Stimulated activated CD8-positive, alpha-beta memory T cell treated with anti-CD3 and anti-CD28 coated beads, Interleukin-12 subunit alpha, Interleukin-12 subunit beta, amount 100 ng/mL, for 24 hours (primary cell): ENCODE measurements around the gene GFOD2.

Source experiments
- DNase-seq: peaks from one replicate; pipeline ENCODE4 v3.0.0-alpha.2; 2020; ENCODE audit errors: extremely low read depth

GFOD2 gene

DNA sequence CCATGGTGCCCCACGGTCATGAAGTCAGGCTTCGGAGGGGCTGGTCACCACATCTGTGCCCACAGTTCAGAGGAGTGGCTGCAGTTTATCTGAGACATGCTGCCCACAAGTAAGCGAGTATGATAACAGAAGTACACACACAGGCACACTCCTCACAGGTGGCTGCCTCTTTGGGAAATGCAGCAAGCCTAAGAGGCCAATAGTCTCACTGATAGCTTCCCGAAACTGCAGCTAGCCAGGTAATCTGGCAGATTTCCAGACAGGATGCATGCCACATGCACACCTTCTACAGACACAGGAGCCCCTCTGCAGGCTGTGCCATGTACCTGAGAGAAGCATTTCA is 12.6 kb upstream of the GFOD2 start:
- DNase-seq = no peak

DNA sequence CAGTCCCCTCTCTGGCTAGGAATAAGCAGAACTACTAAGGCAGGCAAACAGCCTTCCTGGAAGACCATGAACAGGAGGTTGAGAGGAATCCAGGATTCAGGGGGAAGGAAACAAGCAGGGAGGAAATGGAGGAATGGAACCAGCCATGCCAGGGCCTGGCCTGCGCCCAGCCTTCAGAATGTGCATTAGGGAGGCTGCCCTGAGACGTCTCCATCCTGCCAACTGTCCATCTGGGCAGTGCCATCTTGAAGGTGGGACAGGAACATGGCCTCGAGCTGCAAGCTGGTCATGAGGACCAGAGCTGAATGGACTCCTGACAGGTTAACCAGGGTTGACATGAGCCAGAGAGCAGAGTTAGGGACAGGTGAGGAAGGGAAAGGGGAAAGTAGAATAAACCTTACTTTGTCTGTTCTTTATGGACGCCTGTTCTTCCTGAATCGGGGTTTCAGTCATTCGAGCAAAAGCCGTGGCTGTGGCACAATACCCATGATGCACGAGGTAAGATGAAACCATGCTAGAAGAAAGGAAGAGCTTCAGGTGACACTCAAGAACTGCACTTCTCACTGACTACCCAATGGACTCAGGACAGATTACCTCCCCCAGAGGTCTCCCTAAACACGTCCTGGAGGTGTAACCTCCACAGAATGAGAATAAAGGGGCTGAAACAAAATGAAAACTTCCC is 12.1 kb upstream of the GFOD2 start:
- DNase-seq = no peak

DNA sequence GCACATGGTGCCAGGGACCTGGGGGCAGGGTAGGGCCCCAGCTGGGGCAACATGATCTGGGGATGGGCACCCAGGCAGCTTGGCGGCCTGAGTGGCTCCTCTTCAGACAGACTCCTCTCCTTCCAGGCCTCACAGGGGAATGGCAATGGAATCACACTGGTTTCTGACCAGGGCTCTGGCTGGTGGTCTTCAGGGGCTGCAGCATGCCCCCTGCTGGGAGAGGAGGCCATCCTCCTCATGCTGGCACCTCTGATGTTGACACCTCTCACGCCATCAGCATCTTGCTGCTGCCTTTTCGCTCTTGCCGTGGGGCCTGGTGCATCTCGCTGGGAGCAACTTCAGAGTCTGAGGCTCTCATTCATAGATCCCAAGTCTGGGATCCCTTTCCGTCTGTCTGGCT is 11.2 kb upstream of the GFOD2 start:
- no peak for DNase-seq

DNA sequence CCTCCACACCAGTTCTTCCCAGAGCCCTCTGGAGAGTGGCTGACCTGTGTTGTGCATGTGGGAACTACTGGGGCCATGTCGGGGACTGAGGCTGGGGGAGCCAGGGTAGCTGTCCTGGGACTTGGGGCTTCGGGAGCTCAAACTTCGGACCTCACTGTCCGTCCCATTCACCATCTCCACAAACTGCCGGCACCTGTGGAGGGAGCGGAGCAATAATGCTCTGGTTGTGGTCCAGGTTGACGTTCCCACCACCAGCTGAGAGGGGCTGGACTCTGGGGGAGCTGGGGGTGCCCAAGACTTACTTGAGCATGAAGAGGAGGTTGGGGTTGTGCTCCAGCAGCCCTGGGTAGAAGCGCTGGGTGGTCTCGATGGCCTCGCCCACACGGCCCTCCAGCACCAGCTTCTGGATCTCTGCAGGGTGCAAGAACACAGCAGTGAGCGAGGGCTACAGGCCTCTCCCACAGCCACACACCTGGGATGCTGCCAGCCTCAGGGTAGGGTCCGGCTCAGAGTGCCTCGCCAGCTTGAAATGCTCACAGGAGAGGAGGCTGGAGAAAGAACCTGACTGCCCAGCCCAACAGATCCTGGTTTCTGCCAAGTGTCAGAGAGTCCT is 10.6 kb upstream of the GFOD2 start:
- DNase-seq = no peak

DNA sequence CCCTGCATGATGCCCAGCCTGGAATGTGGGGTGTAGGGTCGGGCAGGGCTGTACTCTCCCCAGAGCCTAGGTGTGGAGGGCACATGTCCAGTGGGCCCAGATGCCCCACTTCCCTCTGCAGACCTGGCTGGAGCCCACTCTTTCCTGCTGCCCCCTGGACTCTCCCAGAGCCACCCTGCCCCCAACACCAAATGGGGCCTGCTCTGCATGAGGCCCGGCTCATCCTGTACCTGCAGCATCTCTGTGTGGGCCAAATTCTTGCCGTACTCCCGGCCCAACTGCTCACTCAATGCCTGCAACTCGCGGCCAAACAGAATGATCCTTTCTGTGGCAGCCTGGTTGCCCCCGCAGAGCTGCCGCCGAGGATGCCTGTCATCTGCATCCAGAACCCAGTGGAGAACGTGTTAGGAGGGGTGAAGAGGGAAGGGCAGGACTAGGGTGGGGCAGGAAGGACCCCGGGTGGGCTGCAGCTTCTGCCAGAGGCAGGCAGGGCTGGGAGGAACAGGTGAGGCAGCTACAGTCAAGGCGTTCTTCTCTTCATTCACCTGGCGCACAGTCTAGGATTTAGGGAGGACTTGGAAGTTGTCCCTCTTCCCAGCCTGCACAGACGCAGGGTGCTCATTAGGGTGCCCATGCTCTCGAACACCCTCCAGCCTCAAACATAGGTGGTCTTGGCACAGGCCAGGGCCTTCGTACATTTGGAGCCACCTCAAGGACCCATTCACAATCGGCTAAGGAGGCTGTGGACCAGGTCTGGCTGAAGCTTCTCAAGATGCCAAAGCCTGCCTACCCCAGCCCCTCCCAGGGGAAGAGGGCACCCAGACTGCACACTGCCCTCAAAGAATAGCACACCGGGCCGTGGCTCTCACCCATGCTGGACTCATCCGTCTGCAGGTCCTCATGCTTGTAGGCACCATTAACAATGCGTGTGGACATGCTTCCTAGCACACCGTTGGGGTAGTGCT is 8.7 kb upstream of the GFOD2 start:
- DNase-seq = no peak

DNA sequence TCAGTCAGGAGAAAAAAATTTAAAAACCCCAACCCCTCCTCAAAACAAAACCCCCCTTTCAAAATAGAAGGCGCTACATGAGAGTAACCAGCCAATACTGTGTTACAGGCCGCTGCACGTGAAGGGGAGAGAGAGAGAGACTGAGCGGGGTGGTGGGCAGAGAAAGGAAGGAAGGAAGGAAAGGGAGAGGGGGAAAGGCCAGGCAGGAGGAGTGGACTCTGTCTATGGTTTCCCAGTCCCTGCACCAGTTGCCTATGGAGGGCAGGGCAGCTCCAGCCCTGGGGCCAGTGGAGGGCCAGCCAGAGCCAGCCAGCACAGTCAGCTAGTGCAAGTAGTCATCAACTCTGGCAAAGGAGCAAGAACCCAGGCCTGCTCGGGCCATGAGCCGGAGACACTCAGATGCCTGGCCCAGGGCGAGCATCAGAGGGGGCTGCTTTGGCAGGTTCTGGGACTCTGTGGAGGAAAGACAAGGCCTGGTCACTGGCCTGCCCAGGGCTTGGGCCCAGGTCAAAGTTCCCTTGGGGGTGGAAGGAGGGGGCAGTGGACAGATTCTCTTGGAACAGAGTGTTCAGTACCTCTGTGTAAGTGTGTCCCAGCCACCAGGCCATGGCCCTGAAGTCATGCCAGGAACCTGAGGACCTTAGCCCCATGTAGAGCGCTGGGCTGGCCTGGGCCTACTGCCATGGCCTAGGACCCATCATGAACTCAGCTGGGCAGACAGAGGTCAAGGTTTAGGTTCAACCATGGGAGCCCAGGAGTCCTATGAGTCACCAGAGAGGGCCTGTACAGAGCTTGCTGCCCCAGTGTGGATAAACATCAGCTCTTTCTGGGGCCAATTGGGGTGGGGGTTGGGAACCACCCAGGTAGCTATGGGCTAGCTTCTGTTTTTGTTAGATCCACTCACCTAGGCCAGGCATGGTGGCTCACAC is 7.3 kb upstream of the GFOD2 start:
- DNase-seq = no peak

DNA sequence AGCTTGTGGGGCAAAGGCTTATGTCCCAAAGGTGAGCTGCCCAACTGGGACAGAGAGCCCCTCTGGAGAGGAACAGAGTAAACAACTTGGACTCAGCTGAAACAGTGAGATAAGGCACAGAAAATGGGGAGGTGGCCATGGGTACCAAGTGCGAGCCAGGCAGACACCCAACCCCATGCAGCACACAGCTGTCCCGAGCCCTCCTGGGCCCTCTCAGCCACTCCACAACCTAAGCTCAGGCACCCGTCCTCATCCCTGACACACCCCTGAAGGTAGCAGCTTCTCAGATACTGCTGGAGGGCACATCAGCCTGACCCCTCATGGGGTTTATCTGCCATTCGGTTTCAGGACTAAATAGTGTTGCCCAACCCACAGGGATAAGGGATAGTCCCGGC is 4.8 kb upstream of the GFOD2 start:
- no peak for DNase-seq

DNA sequence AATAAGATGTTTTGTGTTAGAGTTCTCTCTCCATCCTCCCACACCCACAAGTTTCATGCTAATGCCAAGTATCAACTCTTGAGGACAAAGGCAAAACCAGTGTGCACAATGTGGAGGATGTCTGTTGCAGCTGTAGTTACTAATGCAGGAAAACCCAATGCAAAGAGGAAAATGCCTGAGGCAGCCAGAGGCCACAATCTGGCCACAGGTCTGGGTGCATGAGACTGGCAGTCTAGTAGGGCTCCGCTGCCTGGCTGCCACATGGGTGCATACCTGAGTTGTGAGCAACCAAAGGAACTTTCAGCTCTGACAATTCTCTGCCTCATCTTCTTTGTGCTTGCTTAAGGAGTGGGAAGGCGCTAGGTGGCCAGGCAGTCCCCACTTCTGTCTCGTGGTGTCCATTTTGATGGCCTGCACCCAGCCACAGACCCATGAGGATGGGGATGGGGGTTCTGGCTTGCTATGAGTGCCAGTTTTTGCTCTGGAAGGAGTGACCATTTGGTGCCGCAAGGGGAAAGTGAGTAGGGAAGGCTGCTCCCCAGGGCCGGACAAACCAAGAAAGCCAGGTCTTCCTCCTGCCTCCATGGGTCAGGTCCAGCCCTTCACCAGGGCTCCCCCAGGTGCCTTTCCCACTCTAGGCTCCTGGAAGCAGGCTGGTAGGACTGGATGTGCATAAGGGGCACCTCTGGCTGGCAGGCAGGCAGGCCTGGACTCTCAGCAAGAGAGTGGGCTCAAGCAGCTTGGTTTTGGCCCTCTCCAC is 4.2 kb upstream of the GFOD2 start:
- no peak for DNase-seq

DNA sequence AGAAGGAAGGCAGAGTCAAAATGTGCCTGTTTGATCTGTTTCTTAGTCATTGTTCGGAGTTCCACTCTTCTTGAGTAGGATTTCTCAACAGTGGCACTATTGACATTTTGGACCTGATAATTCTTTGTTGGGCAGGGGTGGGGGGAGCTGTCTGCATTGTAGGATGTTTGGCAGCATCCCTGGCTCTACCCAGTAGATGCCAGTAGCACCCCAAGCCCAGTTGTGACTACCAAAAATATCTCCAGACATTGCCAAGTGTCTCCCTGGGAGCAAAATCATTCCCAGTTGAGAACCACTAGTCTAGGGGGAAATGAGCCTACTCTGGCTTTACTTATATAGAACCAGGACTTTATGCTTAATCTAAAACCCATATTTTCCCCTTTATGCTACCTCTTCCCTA is 1.1 kb upstream of the GFOD2 start:
- DNase-seq = no peak

DNA sequence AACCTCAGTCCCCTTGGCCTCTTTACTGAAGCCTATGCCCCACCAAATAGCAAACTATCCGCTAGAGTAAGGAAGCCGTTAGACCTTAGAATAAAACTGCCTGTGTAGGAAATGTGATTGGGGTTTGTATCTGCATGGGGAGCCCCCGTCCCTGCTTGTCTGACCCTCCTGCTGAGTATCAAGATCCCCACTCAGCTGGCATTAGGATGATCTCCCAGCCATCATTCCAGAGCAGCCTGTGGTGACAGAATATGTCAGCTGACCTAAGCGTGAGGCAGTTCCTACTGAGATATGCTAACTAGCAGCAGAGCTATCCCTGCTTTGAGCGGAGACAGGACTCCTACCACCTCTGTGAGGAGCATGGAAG is 645 bp upstream of the GFOD2 start:
- no peak for DNase-seq

DNA sequence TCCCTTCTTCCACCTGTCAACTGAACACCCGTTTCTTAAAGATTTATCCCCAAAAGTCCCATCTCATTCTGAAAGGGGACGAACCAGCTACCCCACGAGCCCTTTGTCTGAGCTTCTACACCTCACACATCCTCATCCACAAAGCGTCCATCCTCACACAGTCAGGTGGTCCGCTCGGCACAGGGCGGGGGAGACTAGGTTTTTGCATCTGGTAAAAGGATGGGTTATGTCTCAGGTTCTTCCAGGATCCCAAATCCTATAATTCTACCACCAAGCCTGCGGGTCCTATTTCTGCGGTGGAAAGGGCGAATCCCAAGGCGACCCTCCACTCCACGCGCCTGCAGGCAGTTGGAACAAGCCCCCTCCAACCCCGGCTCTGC is 458 bp downstream of the GFOD2 start:
- no peak for DNase-seq

DNA sequence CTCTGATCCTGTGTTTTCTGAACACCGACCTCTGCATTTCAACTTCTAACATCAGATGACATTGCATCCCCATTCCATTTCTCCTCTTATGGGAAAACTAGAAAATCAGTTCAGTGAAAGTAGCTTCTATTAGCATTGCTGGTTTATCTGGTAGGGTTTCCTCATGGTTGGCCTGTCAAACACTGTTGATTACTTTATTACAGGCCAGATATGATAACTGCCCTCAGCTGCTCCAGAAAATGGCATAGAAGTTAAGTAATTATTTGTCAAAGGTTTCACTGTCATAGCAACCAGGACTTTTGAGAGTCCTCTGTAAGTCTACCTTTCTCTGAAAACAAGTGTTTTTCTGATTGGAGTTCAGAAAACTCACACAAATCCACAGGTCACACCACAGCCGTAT is 3.0 kb downstream of the GFOD2 start:
- DNase-seq = no peak

DNA sequence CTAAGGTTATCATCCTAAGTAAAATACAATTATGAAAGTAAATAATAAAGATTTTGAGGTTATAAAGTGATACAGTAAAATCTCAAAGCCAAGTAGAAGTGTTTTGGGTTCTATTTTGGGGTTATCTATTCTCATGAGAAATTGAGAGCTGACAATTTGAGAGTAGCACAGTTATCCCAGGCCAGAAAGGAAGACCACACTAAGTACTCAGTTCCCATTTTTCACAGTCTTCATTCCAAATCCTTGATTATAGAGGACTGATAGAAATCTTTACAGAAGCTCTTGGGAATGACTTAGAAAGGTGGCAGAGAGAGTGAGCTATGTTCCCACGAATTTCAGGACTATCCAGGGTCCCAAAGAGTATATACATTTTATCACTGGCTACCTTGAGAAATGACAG is 4.6 kb downstream of the GFOD2 start:
- DNase-seq = no peak

DNA sequence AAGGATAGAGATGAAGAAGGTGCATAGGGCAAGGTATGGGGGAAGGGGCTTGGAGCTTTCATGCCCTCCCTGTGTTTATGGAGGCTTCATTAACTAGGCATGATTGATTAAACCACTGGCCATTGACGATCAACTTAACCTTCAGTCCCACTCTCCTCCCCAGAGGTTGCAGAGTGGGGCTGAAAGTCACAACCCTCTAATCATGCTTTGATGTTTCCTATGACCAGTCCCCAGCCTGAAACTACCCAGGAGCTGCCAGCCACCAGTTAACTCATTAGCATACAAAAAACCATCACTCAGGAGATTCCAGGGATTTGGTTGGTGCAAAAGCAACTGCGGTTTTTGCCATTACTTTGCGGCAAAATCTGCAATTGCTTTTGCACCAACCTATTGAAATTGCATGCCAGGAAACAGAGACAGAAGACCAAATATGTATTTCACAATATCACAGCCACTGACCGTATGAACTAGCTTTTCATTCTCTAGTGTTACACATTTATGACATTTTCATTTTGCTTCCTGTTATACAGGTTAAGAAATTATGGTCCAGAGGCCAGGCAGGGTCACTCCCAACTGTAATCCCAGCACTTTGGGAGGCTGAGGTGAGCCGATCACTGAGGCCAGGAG is 5.4 kb downstream of the GFOD2 start:
- DNase-seq = no peak

DNA sequence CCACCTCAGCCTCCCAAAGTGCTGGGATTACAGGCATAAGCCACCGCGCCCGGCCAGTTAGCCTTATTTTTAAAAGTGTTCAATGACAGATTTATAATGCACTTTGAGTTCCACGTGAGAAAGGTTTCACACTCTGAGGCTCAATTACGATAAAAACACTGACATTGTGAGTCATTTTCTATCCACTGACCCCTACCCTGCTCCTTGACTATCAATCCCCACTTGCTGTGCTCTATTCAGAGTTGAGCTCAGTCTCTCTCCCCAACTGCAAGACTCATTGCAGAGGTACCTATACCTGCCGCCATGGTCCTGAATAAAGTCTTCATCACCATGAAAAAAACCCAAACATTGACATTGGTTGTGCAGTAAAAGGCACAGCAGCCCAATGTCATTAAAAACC is 8.5 kb downstream of the GFOD2 start:
- no peak for DNase-seq

DNA sequence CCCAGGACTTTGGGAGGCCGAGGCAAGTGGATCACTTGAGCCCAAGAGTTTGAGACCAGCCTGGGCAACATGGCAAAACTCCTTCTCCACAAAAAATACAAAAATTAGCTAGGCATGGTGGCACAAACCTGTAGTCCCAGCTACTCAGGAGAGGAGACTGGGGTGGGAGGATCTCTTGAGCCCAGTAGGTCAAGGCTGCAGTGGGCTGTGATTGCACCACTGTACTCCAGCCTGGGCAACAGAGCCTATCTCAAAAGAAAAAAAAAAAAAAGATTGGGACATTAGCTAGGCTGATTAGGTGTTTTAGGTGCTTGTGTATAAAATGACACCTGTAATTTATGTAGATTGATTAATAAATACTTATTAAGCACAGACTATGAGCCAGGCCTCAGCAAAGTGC is 10.1 kb downstream of the GFOD2 start:
- no peak for DNase-seq

DNA sequence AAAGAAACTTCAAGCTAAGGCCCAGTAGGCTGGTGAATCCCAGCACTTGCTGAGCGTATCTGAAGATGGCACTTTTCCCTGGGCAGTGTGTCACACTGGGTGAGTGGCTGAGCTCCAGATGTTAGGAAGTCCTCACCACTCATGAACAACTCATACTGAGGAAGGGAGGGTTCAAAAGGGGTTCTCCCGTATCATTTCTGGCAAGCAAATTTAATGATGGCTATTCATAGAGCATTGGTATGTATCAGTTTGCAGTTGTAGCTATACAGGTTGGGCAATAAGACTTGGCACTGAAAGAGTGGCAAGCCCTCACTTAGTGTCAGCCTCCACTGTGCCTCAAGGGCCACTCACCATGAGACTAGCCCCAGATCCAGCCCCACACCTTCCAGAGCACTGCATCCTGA is 10.7 kb downstream of the GFOD2 start:
- DNase-seq = no peak

DNA sequence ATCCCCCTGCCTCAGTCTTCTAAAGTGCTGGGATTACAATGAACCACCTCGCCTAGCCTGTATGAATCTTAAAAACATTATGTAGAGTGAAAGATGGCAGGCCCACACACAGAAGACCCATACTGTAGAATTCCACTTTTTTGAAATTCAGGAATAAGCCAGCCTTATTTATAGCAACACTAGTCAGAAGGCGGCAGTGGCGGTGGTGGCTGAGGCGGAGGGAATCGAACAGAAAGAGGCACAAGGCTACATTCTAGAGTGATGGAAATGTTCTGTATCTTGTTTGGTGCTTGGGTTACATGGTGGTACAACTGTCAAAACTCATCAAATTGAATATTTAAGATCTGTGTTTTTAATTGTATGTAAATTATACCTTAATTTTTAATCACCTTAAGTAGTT is 11.3 kb downstream of the GFOD2 start:
- DNase-seq = no peak

DNA sequence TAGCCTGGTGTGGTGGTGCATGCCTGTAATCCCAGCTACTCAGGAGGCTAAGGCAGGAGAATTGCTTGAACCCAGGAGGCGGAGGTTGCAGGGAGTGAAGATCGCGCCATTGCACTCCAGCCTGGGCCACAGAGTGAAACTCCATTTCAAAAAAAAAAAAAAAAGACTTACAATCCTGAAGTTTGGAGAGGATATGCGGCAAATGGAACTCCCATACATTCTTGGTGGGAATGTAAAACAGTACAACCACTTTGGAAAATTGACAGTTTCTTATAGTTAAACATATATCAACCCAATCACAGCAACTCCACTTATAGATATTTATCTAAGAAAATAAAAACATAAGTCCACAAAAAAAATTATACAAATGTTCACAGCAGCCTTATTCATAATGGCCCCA is 11.9 kb downstream of the GFOD2 start:
- DNase-seq = no peak

DNA sequence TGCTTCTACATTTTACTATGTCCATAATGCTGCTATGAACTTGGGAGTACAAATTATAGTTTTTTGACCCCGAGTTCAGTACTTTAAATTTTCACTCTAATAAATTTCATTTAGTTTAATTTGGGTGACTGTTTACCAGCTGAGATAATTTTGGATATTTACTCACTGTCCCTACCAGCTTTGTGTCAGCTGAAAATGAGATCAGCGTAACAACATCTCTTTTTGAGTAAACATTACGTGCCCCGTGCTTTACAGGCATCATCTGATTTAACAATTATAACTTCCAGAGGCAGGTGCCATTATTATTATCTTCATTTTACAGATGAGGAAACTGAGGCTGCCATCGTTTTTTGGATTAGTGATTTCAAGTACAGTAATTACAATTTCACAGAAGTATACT is 15.0 kb downstream of the GFOD2 start:
- no peak for DNase-seq

DNA sequence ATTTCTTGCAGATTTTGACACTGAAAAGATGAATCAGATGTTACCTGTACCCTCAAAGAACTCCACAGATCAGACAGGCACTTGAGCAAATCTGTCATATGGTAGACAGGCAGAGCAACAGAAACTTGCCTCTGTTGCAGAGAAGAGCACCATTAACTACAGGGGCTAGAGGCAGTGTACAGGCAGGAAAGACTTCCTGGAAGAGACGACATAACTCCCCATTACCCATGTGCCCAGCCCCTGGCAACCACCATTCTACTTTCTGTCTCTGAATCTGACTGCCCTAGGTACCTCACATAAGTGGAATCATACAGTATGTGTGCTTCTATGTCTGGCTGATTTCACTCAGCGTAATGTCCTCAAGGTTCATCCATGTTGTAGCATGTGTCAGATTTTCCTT is 15.5 kb downstream of the GFOD2 start:
- no peak for DNase-seq
